HL-60 (cell line): Measurements from ENCODE around the gene SYNRG.

ENCODE experiments used
- SPI1 ChIP-seq: IDR thresholded peaks from 2 replicates; pipeline ENCODE4 v1.6.1; 2012; ENCODE audit warnings: low read depth, mild to moderate bottlenecking, borderline replicate concordance
- TF ChIP-seq, protein P1 (sequence below): IDR thresholded peaks from one replicate; pipeline ENCODE4 v1.5.1; 2011; ENCODE audit warnings: low read length, control low read depth, inconsistent platforms; ENCODE audit not compliant: insufficient read depth

DNA sequence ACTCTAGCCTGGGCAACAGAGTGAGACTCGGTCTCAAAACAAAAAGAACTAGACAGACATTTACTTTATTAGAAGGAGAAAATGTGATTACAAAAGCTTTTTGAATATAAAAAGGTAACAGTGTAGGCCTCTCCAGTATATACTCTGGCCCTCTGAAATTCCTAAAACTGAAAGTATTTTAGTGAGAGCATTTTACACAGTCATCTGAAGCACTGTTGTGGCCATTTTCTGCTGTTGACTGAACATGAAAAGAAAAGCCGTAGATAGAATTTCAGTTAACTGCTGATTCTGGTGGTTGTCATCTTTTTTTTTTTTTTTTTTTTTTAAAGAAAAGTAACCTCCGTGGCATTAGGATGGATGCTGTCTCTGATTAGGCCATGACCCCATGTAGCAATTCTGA lies 103.9 kb downstream of the SYNRG start:
- TF ChIP-seq, protein P1, sequence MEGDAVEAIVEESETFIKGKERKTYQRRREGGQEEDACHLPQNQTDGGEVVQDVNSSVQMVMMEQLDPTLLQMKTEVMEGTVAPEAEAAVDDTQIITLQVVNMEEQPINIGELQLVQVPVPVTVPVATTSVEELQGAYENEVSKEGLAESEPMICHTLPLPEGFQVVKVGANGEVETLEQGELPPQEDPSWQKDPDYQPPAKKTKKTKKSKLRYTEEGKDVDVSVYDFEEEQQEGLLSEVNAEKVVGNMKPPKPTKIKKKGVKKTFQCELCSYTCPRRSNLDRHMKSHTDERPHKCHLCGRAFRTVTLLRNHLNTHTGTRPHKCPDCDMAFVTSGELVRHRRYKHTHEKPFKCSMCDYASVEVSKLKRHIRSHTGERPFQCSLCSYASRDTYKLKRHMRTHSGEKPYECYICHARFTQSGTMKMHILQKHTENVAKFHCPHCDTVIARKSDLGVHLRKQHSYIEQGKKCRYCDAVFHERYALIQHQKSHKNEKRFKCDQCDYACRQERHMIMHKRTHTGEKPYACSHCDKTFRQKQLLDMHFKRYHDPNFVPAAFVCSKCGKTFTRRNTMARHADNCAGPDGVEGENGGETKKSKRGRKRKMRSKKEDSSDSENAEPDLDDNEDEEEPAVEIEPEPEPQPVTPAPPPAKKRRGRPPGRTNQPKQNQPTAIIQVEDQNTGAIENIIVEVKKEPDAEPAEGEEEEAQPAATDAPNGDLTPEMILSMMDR: no peak
- no peak for TF ChIP-seq SPI1
